Measurements from ENCODE around the gene LPP.

DNA sequence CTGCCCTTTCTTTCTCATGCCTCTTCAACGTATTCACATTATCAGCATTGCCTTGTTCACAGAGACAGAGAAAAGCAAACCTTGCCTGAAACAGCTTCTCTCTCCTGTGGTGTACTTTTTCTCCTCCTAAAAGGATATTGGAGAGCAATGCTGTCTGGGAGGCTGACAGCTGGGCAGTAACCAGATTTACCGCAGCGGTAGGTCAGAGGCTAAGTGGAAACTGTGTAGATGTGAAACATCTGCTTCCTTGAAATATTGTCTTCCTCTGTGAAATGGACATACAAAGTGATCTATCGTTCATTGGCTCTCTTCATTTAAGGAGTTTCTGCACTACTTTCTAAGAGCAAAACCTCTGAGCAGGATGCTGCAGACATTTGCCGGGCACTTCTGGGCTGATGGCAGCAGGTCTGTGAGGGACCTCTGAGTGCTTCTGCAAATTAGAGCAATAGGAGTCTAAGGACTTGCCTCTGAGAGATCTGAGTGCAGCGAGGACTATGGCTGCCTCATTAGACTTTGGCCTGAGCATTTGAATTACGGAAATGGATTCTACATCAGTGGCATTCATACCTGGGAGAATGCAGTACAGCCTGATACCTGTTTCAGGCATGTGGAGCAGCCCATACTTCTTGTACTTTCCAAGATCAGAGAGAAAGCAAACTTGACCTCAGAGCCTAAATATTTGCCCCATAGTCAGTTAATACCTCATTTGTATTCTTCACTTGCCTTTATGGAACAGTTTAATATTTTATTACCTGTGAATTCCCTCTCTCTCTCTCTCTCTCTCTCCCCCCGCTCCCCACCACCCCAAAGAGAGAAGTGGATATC is 757.3 kb downstream of the LPP start:
- TF ChIP-seq TAF1 (IDR thresholded peaks at IDR 0.05; ENCODE audit: low read depth, low read length) (no peak), SPI1 (IDR thresholded peaks at IDR 0.05; ENCODE audit: low read depth, low read length) (no peak), POLR2AphosphoS5 (IDR thresholded peaks at IDR 0.05; ENCODE audit: low read depth, low read length) (no peak), POU2F2 (IDR thresholded peaks at IDR 0.05; ENCODE audit: low read depth, low read length) (no peak), POLR2A (IDR thresholded peaks at IDR 0.05; ENCODE audit: low read depth, low read length) (no peak)

Measured in GM12891 (cell line).